ENCODE results near the gene DUS2.
"Not testable (repeated sequence)": the region's sequence is repeated elsewhere in the genome, so short reads cannot be mapped to it uniquely, and the experiment has no call there.

Gene DUS2

DNA sequence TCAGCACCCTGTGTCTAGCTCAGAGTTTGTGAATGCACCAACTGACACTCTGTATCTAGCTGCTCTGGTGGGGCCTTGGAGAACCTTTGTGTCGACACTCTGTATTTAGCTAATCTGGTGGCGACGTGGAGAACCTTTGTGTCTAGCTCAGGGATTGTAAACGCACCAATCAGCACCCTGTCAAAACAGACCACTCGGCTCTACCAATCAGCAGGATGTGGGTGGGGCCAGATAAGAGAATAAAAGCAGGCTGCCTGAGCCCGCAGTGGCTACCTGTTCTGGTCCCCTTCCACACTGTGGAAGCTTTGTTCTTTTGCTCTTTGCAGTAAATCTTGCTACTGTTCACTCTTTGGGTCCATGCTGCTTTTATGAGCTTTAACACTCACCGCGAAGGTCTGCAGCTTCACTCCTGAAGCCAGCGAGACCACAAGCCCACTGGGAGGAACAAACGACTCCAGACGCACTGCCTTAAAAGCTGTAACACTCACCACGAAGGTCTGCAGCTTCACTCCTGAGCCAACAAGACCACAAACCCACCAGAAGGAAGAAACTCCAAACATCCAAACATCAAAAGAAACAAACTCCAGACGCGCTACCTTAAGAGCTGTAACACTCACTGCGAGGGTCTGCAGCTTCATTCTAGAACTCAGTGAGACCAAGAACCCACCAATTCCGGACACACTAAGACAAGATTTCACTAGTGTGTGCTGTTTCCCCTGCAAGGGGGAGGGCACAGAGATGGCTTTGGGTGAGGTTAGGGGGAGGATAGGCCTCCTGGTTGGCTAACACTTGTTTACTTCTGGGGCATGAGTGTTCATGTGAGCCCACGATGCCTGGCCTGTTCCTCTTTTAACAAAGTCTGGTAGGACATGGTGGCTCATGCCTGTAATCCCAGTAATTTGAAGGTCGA, 24.1 kb upstream of the DUS2 start, which contains the start of gene DPEP2:
DPEP2 (minus strand) TSS at position 706 of the 910 bp plus-strand sequence. CDS start 6,272 bp downstream, outside the sequence.
- DNase-seq (ENCODE audit: low read depth in 1 of 2, low spot score in 1 of 2): peak in 1 of 2 donors; percentile 23

DNA sequence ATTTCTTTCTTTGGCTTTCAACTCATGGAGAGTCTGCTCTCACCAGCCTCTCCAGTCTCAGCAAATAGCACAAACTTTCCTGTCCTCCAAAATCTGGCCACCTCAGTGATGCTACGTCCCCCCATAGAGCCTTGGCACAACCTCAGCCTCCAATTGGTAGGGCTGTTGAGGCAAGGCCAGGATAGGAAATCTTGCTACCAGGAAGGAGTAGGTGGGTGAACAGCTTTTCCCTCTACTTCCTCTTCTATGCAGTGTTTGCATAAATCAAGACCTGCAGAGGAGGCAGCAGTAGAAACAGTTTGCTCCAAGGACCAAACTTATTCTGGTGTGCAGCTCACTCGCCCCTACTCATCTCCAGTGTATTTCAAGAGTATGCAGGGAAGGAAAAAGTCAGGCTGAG, 23.1 kb upstream of the DUS2 start:
- no peak for DNase-seq (ENCODE audit: low read depth in 1 of 2, low spot score in 1 of 2)

- DNase-seq (ENCODE audit: low read depth in 1 of 2, low spot score in 1 of 2): no peak
These were observed 22.6 kb upstream of the DUS2 start for GRCh38 chr16:68000450-68000849.

- DNase-seq (ENCODE audit: low read depth in 1 of 2, low spot score in 1 of 2): no peak
These were observed 20.1 kb upstream of the DUS2 start for GRCh38 chr16:68003031-68003430.

GRCh38 chr16:68005211-68005610, 17.9 kb upstream of the DUS2 start:
- no peak for DNase-seq (ENCODE audit: low read depth in 1 of 2, low spot score in 1 of 2)

DNA sequence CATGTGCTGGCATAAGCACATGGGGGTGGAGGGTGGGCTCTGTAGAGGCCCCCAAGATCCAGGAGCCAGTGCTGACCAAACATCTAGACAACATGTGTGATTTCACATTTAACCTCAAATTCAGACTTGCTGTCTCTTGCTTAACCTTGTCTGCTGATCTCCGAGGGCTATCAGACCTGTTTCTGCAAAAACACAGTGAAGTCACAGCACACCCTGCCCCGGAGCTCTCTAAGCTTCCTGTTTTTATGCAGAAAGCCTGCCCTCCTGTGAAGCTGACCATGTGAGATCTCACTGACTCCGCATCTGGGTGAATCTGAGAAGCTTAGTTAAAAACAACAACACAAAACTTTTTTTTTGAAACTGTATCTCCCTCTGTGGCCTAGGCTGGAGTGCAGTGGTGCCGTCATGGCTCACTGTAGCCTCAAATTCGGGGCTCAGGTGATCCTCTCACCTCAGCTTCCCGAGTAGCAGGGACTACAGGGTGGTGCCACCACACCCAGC, 17.2 kb upstream of the DUS2 start:
- DNase-seq (ENCODE audit: low read depth in 1 of 2, low spot score in 1 of 2): peak in 1 of 2 donors; percentile 25

- DNase-seq (ENCODE audit: low read depth in 1 of 2, low spot score in 1 of 2): no peak
These were observed 13.8 kb upstream of the DUS2 start for GRCh38 chr16:68009157-68009735.

GRCh38 chr16:68009872-68010271, 13.2 kb upstream of the DUS2 start:
- not testable (repeated sequence) for DNase-seq (ENCODE audit: low read depth in 1 of 2, low spot score in 1 of 2)

DNA sequence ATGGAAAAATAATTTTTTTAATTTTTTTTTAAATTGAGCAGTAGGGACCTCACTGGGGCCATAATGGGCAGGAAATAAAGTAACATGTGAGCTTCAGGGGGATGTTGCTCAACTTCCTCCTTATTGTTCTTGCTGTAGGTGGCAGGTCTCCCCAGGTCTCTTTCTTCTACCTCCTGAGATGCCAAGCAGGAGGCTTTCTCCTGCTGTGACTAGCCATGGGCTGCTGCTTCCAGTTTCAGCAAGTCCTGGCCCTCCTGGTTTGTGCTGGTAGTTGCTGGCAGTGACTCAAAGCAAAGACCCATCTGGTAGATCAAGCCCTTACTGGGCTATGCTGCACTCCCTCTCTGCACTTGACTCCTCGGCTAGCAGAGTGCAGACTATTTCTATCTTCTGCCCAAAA, 9.6 kb upstream of the DUS2 start:
- no peak for DNase-seq (ENCODE audit: low read depth in 1 of 2, low spot score in 1 of 2)

GRCh38 chr16:68015681-68016080, 7.4 kb upstream of the DUS2 start, which contains the start of gene DPEP2NB:
Gene DPEP2NB (minus strand): TSS chr16:68015911. CDS start chr16:68015770, 141 bp downstream.
- no peak for DNase-seq (ENCODE audit: low read depth in 1 of 2, low spot score in 1 of 2)

GRCh38 chr16:68019167-68019680, 3.9 kb upstream of the DUS2 start:
- DNase-seq (ENCODE audit: low read depth in 1 of 2, low spot score in 1 of 2): no peak

GRCh38 chr16:68021490-68021889, 1.6 kb upstream of the DUS2 start:
- no peak for DNase-seq (ENCODE audit: low read depth in 1 of 2, low spot score in 1 of 2)

DNA sequence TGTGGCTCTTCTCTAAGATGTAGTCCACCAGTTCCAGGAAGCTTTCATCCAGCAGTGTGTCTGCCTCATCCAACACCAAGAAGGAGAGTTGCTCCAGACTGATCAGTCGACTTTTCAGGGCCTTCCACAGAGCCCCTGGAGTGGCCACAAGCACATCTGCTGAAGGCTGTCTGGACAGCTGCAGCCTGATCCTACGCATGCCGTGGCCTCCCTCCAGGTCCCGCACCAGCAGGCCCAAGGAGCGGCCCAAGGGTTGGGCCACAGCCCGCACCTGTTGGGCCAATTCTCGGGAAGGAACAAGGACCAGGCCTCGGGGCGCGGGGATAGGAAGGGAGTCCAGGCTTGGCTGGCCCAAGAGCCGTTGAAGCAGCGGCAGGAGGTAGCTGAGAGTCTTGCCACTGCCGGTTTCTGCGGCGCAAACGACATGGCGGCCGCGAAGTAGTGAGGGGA, 781 bp upstream of the DUS2 start:
- DNase-seq (ENCODE audit: low read depth in 1 of 2, low spot score in 1 of 2): no peak

- no peak for DNase-seq (ENCODE audit: low read depth in 1 of 2, low spot score in 1 of 2)
These were observed 5.9 kb downstream of the DUS2 start for GRCh38 chr16:68028996-68029395.

DNA sequence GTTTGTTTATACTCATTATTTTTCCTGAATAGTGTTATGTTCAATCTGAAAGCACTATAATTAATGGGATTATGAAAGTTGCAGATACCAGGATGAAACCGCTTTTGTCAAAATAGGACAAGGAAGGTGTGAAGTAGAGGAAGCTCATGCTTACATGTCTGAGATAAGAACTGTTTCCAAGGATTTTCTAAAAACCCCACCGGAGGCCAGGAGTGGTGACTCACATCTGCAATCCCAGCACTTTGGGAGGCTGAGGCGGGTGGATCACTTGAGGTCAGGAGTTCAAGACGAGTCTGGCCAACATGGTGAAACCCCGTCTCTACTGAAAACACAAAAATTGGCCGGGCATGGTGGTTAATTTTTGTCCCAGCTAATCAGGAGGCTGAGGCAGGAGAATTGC, 7.0 kb downstream of the DUS2 start:
- not testable (repeated sequence) for DNase-seq (ENCODE audit: low read depth in 1 of 2, low spot score in 1 of 2)

DNA sequence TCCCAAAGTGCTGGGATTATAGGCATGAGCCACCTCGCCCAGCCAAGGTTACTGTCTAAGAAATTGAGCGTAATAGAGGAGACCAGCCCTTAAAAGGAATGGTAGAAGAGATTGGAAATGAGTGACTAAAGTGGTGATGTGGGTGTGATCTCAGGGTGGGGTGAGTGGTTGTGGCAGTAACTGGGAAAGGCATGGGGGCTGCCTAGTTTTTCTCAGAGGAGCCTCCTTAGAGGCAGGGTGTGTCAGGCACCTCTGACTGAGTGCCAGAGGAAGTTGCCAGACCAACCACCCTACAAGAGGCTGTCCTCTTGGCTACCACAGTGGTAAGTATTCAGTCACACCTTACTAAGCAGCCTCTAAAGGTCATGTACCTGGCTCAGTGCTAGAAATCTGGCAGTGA, 8.9 kb downstream of the DUS2 start:
- DNase-seq (ENCODE audit: low read depth in 1 of 2, low spot score in 1 of 2): no peak

GRCh38 chr16:68033101-68033500, 10.0 kb downstream of the DUS2 start:
- no peak for DNase-seq (ENCODE audit: low read depth in 1 of 2, low spot score in 1 of 2)

GRCh38 chr16:68035227-68035626, 12.1 kb downstream of the DUS2 start:
- DNase-seq (ENCODE audit: low read depth in 1 of 2, low spot score in 1 of 2): no peak

GRCh38 chr16:68037841-68038597, 14.9 kb downstream of the DUS2 start:
- DNase-seq (ENCODE audit: low read depth in 1 of 2, low spot score in 1 of 2): no peak

DNA sequence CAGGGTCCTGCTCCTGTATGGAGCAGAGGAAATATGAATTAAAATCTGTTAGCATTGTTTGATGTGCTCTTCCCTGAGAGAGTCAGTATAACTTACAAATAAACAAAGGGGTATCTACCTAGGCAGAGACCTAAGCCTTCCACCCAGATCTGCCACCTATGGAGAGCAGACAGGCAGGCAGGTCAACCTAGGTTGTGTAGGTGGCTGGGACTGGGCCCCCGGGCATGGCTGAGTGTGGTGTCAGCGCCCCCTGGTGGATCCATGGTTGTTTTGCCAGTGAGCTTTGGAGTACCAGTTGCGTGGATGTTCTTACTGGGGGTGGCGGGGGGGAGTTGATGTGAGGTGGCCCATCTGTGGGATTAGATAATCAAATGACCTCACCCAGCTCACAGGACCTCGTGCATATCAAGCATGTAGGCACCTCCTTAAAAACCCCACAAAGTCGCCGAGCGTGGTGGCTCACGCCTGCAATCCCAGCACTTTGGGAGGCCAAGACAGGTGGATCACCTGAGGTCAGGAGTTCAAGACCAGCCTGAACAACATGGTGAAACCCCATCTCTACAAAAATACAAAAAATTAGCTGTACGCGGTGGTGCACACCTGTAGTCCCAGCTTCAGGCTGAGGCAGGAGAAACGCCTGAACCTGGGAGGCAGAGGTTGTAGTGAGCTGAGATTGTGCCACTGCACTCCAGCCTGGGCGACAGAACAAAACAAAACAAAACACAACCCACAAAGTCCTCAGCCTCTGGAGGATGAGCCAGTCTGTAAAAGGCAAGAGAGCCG, 17.6 kb downstream of the DUS2 start:
- DNase-seq (ENCODE audit: low read depth in 1 of 2, low spot score in 1 of 2): peak; percentile 81 to 90

All from activated T-helper 1 cell treated with anti-CD3 and anti-CD28 coated beads, Interleukin-2, amount 50 U/mL, for 16 hours (primary cell).